HCT116 (cell line): ENCODE data around the gene PAPPA2. TPM values are rescaled to one million over a fixed set of nuclear protein-coding genes. Genes with fewer than 3 reads are reported as not detected.

Source experiments
- ATAC-seq: fragments of 200-7000 bp; cut with Tn5 transposase; 2 replicates; pipeline ENCODE4 v1.9.1; 2020; ENCODE audit warnings: mild to moderate bottlenecking, moderate library complexity
- BruUV-seq: library from RNA; stranded (reverse); fragments of 400-500 nt; replicated peaks from 2 replicates; lab custom pipeline; 2021; lab: Mats Ljungman, UMichigan
- CTCF ChIA-PET: fragments of 300-600 bp; sonication (Branson Sonifier 250); formaldehyde crosslinking; loops from one replicate; lab custom pipeline; 2021; ENCODE audit warnings: antibody characterized with exemption; lab: Charles Lee
- POLR2A ChIA-PET: fragments of 300-600, 350-600 bp; sonication (Branson Sonifier 250); formaldehyde crosslinking; loops from one replicate; lab custom pipeline; 2021; ENCODE audit warnings: antibody characterized with exemption; lab: Charles Lee
- RAD21 ChIA-PET, 2 experiments: fragments of 300-600 bp; sonication (Branson Sonifier 250); formaldehyde crosslinking; loops; one replicate each; lab custom pipeline; 2023; ENCODE audit warnings: low total read pairs in 2 of 2; ENCODE audit not compliant: uncharacterized antibody in 2 of 2, unreplicated experiment in 2 of 2, low non-redundant PET in 1 of 2; lab: Charles Lee
- DNase-seq: peaks from one replicate; pipeline ENCODE4 v3.0.0-alpha.2; 2010; ENCODE audit warnings: low read depth, low spot score
- H2AFZ ChIP-seq: fragments of 200-600 bp; shearing (Covaris generic), sonication (generic); 2 replicates; pipeline ENCODE4 v1.6.1; 2017; ENCODE audit warnings: low read depth, mixed run types, mixed read lengths, antibody characterized with exemption, low read length; ENCODE audit not compliant: poor library complexity, severe bottlenecking
- H3K27ac ChIP-seq: 2 replicates; pipeline ENCODE4 v1.5.1; 2012; ENCODE audit warnings: low read depth, low read length
- H3K27me3 ChIP-seq: fragments of 200-600 bp; sonication (generic); 2 replicates; pipeline ENCODE4 v1.6.1; 2016; ENCODE audit warnings: mixed run types, low read length, mixed read lengths; ENCODE audit not compliant: insufficient read depth
- H3K36me3 ChIP-seq, 2 experiments: fragments of 200-500 bp in 1 of 2; fragments of 200-600 bp in 1 of 2; sonication (Bioruptor generic) in 1 of 2; sonication (generic) in 1 of 2; 2 replicates each; pipeline versions ENCODE4 v1.5.1 to v1.6.1; 2014 to 2016; ENCODE audit warnings: low read length in 2 of 2, inconsistent platforms in 1 of 2, mixed read lengths in 1 of 2, mixed run types in 1 of 2; ENCODE audit not compliant: insufficient read depth in 2 of 2, control insufficient read depth in 1 of 2
- H3K4me1 ChIP-seq, 2 experiments: fragments of 200-600 bp in 1 of 2; sonication (generic) in 1 of 2; 2 replicates each; pipeline versions ENCODE4 v1.5.1 to v1.6.1; 2012 to 2017; ENCODE audit warnings: low read length in 2 of 2, inconsistent platforms in 1 of 2, mild to moderate bottlenecking in 1 of 2, mixed read lengths in 1 of 2, mixed run types in 1 of 2, moderate library complexity in 1 of 2; ENCODE audit not compliant: insufficient read depth in 2 of 2, control insufficient read depth in 1 of 2
- H3K4me2 ChIP-seq: fragments of 200-600 bp; sonication (generic); 2 replicates; pipeline ENCODE4 v1.6.1; 2017; ENCODE audit warnings: mixed run types, low read length, mixed read lengths
- H3K4me3 ChIP-seq, 2 experiments: fragments of 200-600 bp in 1 of 2; sonication (generic) in 1 of 2; replicated peaks in 1 of 2; 2 replicates each; pipeline ENCODE4 v1.5.1; 2011 to 2016; ENCODE audit warnings: low read length in 2 of 2, control low read depth in 1 of 2, low read depth in 1 of 2, mild to moderate bottlenecking in 1 of 2, mixed read lengths in 1 of 2, mixed run types in 1 of 2
- H3K79me2 ChIP-seq: fragments of 200-600 bp; sonication (generic); 2 replicates; pipeline ENCODE4 v1.6.1; 2017; ENCODE audit warnings: mild to moderate bottlenecking, mixed run types, low read length, moderate library complexity, mixed read lengths; ENCODE audit not compliant: insufficient read depth
- H3K9ac ChIP-seq: fragments of 200-600 bp; sonication (generic); 2 replicates; pipeline ENCODE4 v1.6.1; 2016; ENCODE audit warnings: low read length, mixed read lengths
- H3K9me2 ChIP-seq: fragments of 200-600 bp; sonication (generic), shearing (Covaris generic); 2 replicates; pipeline ENCODE4 v1.6.1; 2017; ENCODE audit warnings: mixed run types, mild to moderate bottlenecking, moderate library complexity; ENCODE audit not compliant: insufficient read depth
- H3K9me3 ChIP-seq, 2 experiments: fragments of 200-500 bp in 1 of 2; fragments of 200-600 bp in 1 of 2; sonication (Bioruptor generic) in 1 of 2; sonication (generic) in 1 of 2; 2 replicates each; pipeline ENCODE4 v1.6.1; 2014 to 2017; ENCODE audit warnings: low read length in 2 of 2, mixed read lengths in 2 of 2, inconsistent platforms in 1 of 2, low read depth in 1 of 2, mild to moderate bottlenecking in 1 of 2, mixed run types in 1 of 2, moderate library complexity in 1 of 2; ENCODE audit not compliant: control insufficient read depth in 1 of 2, insufficient read depth in 1 of 2
- H4K20me1 ChIP-seq: fragments of 200-600 bp; sonication (generic), shearing (Covaris generic); 2 replicates; pipeline ENCODE4 v1.6.1; 2017; ENCODE audit warnings: mixed run types, mild to moderate bottlenecking, moderate library complexity; ENCODE audit not compliant: insufficient read depth
- CBX3 ChIP-seq: IDR thresholded peaks from 2 replicates; pipeline ENCODE4 v1.6.1; 2012; ENCODE audit warnings: low read depth
- CEBPB ChIP-seq: IDR thresholded peaks from 2 replicates; pipeline ENCODE4 v1.6.1; 2012; ENCODE audit warnings: low read depth
- CTCF ChIP-seq, 3 experiments: fragments of 200-600 bp in 1 of 3; sonication (generic) in 1 of 3; IDR thresholded peaks in 2 of 3; conservative IDR thresholded peaks in 1 of 3; 2 replicates each; pipeline ENCODE4 v1.5.1; 2012 to 2017; ENCODE audit warnings: low read depth in 2 of 3, low read length in 2 of 3, antibody characterized with exemption in 1 of 3, borderline replicate concordance in 1 of 3, control low read depth in 1 of 3, mild to moderate bottlenecking in 1 of 3, mixed read lengths in 1 of 3, mixed run types in 1 of 3, moderate library complexity in 1 of 3; ENCODE audit not compliant: insufficient read depth in 1 of 3
- EGR1 ChIP-seq: IDR thresholded peaks from 2 replicates; pipeline ENCODE4 v1.6.1; 2012; ENCODE audit warnings: low read depth
- EZH2 ChIP-seq: fragments of 200-600 bp; sonication (generic); IDR thresholded peaks from 2 replicates; pipeline ENCODE4 v1.6.1; 2017; ENCODE audit warnings: antibody characterized with exemption, mixed run types
- EZH2phosphoT487 ChIP-seq: fragments of 200-600 bp; IDR thresholded peaks from 2 replicates; pipeline ENCODE4 v1.6.1; 2018; ENCODE audit warnings: antibody characterized with exemption, borderline replicate concordance
- FOSL1 ChIP-seq: IDR thresholded peaks from 2 replicates; pipeline ENCODE4 v1.6.1; 2012; ENCODE audit warnings: low read depth
- JUND ChIP-seq: IDR thresholded peaks from 2 replicates; pipeline ENCODE4 v1.6.1; 2012
- MAX ChIP-seq: IDR thresholded peaks from 2 replicates; pipeline ENCODE4 v1.6.1; 2012
- POLR2A ChIP-seq: IDR thresholded peaks from 2 replicates; pipeline ENCODE4 v1.7.0; 2011; ENCODE audit warnings: borderline replicate concordance; ENCODE audit not compliant: insufficient read depth, insufficient read length; ENCODE audit errors: extremely low read depth
- RAD21 ChIP-seq: IDR thresholded peaks from 2 replicates; pipeline ENCODE4 v1.6.1; 2012; ENCODE audit warnings: low read depth, mild to moderate bottlenecking
- REST ChIP-seq: IDR thresholded peaks from 2 replicates; pipeline ENCODE4 v1.6.1; 2012; ENCODE audit warnings: low read depth
- YY1 ChIP-seq: IDR thresholded peaks from 2 replicates; pipeline ENCODE4 v1.6.1; 2011; ENCODE audit warnings: low read length, low read depth, moderate library complexity, mild to moderate bottlenecking; ENCODE audit not compliant: insufficient replicate concordance; ENCODE audit errors: extremely low read depth
- ZFX ChIP-seq: fragments of 450-650 bp; IDR thresholded peaks from 2 replicates; pipeline ENCODE4 v1.6.1; 2017
- intact Hi-C: fragments of 100-400 bp; cut with micrococcal nuclease; formaldehyde crosslinking; loops from 2 replicates; pipeline ENCODE4 v1.10.0; 2022
- total RNA-seq: library from RNA; stranded (reverse); gene quantifications from one replicate; pipeline ENCODE4 v1.2.1, GENCODE V29; 2021; ENCODE audit not compliant: unreplicated experiment

Gene PAPPA2
- total RNA-seq, 1 experiment from 2014 or later = not detected

- Histone ChIP-seq H3K4me1 (no peaks in the 10 kb centered on the region), H3K9me3 (no peaks in the 10 kb centered on the region), H3K4me2 (no peak overlapping the region), H3K9me2 (no peaks in the 10 kb centered on the region)
- no peak for DNase-seq
- BruUV-seq = no TSS peak
- ATAC-seq = no peak
- ChIA-PET POLR2A (no interaction called here), RAD21 (no interaction called here)
- TF ChIP-seq REST = no peak
- TF ChIP-seq CTCF (IDR thresholded peaks at IDR 0.05 in 2 of 3, conservative IDR thresholded peaks at IDR 0.05 in 1 of 3; ENCODE audit: borderline replicate concordance in 1 of 3, insufficient read depth in 1 of 3, low read depth in 2 of 3, low read length in 2 of 3) = no peak
- TF ChIP-seq YY1 = no peak
- no peak for TF ChIP-seq ZFX
- no peak for TF ChIP-seq CEBPB
- TF ChIP-seq FOSL1 = no peak
- no peak for TF ChIP-seq RAD21
- TF ChIP-seq EGR1 = no peak
- no peak for TF ChIP-seq POLR2A
- TF ChIP-seq JUND = no peak
- TF ChIP-seq CBX3 = no peak
- no peak for TF ChIP-seq EZH2phosphoT487
- TF ChIP-seq EZH2 = no peak
- no peak for TF ChIP-seq MAX
- TF ChIP-seq, all 23 proteins: peak for 0
- intact Hi-C loops = no loop called here
- Histone ChIP-seq H3K79me2 (no peaks in the 10 kb centered on the region), H3K27ac (no peak overlapping the region), H3K9ac (no peak overlapping the region), H2AFZ (no peak overlapping the region), H3K36me3 (no peaks in the 10 kb centered on the region), H3K27me3 (peaks cover 27% of the 10 kb centered on the region), H4K20me1 (no peaks in the 10 kb centered on the region), H3K4me3 (no peak overlapping the region)
- CTCF ChIA-PET = no interaction called here
These were observed 414.6 kb downstream of the PAPPA2 start for GRCh38 chr1:176877557-176877956.
